SK-N-SH (cell line): ENCODE data around the gene ARID1B.
A peak's percentile ranks its signal among the peaks of the same experiment; 100 is the strongest.

Source experiments
- CHD2 ChIP-seq: fragments of 150-350 bp; IDR thresholded peaks from 2 replicates; pipeline ENCODE4 v1.6.1; 2018; ENCODE audit warnings: low read length; ENCODE audit not compliant: partially characterized antibody
- EZH2phosphoT487 ChIP-seq: fragments of 200-600 bp; sonication (generic); IDR thresholded peaks from 2 replicates; pipeline ENCODE4 v1.6.1; 2017; ENCODE audit warnings: low read depth, mixed run types, mild to moderate bottlenecking, antibody characterized with exemption, moderate library complexity, borderline replicate concordance
- MAX ChIP-seq: IDR thresholded peaks from 2 replicates; pipeline ENCODE4 v1.4.0; 2012; ENCODE audit warnings: low read depth
- POLR2AphosphoS5 ChIP-seq: IDR thresholded peaks from 2 replicates; pipeline ENCODE4 v1.6.1; 2012; ENCODE audit warnings: low read depth, low read length
- TF ChIP-seq, protein P1 (sequence below): fragments of 200-600 bp; sonication (generic); IDR thresholded peaks from 2 replicates; pipeline ENCODE4 v1.6.1; 2017; ENCODE audit warnings: antibody characterized with exemption, mild to moderate bottlenecking, moderate library complexity

- TF ChIP-seq POLR2AphosphoS5 (peak; percentile 93), MAX (peak; percentile 92), EZH2phosphoT487 (no peak), CHD2 (peak; percentile 94)
- TF ChIP-seq, protein P1, sequence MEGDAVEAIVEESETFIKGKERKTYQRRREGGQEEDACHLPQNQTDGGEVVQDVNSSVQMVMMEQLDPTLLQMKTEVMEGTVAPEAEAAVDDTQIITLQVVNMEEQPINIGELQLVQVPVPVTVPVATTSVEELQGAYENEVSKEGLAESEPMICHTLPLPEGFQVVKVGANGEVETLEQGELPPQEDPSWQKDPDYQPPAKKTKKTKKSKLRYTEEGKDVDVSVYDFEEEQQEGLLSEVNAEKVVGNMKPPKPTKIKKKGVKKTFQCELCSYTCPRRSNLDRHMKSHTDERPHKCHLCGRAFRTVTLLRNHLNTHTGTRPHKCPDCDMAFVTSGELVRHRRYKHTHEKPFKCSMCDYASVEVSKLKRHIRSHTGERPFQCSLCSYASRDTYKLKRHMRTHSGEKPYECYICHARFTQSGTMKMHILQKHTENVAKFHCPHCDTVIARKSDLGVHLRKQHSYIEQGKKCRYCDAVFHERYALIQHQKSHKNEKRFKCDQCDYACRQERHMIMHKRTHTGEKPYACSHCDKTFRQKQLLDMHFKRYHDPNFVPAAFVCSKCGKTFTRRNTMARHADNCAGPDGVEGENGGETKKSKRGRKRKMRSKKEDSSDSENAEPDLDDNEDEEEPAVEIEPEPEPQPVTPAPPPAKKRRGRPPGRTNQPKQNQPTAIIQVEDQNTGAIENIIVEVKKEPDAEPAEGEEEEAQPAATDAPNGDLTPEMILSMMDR = no peak
Observed at GRCh38 chr6:157148391-157149323, 371.5 kb downstream of the ARID1B start.
